GM23248 (cell line): ENCODE results near the gene MAGEB17. TPM values are rescaled to one million over a fixed set of nuclear protein-coding genes. Genes with fewer than 3 reads are reported as not detected.

Source experiments
- DNase-seq: peaks from one replicate; pipeline ENCODE4 v3.0.0-alpha.2; 2015
- H2AFZ ChIP-seq: fragments of 200-600 bp; sonication (generic); 2 replicates; pipeline ENCODE4 v1.6.1; 2016; ENCODE audit warnings: antibody characterized with exemption
- H3F3A ChIP-seq: fragments of 200-600 bp; sonication (generic); 2 replicates; pipeline ENCODE4 v1.6.1; 2016; ENCODE audit warnings: mild to moderate bottlenecking, antibody characterized with exemption, mixed run types; ENCODE audit not compliant: insufficient read depth
- H3K27ac ChIP-seq: fragments of 200-600 bp; sonication (generic); 2 replicates; pipeline ENCODE4 v1.5.1; 2016; ENCODE audit warnings: mild to moderate bottlenecking
- H3K27me3 ChIP-seq: fragments of 200-600 bp; sonication (generic); replicated peaks from 2 replicates; pipeline ENCODE4 v1.6.1; 2016; ENCODE audit warnings: mild to moderate bottlenecking; ENCODE audit not compliant: insufficient read depth
- H3K36me3 ChIP-seq: fragments of 200-600 bp; sonication (generic); 2 replicates; pipeline ENCODE4 v1.6.1; 2016; ENCODE audit warnings: low read depth, mild to moderate bottlenecking
- H3K4me1 ChIP-seq: fragments of 200-600 bp; sonication (generic); 2 replicates; pipeline ENCODE4 v1.6.1; 2016; ENCODE audit warnings: mild to moderate bottlenecking; ENCODE audit not compliant: insufficient read depth
- H3K4me2 ChIP-seq: fragments of 200-600 bp; sonication (generic); one replicate; pipeline ENCODE4 v1.6.1; 2016; ENCODE audit warnings: mild to moderate bottlenecking; ENCODE audit not compliant: unreplicated experiment
- H3K4me3 ChIP-seq: fragments of 200-600 bp; sonication (generic); 2 replicates; pipeline ENCODE4 v1.5.1; 2016; ENCODE audit warnings: mild to moderate bottlenecking
- H3K79me2 ChIP-seq: fragments of 200-600 bp; sonication (generic); 2 replicates; pipeline ENCODE4 v1.6.1; 2016; ENCODE audit warnings: mild to moderate bottlenecking; ENCODE audit not compliant: insufficient read depth
- H3K9ac ChIP-seq: fragments of 200-600 bp; sonication (generic); 2 replicates; pipeline ENCODE4 v1.6.1; 2016; ENCODE audit warnings: mild to moderate bottlenecking
- H3K9me2 ChIP-seq: fragments of 200-600 bp; sonication (generic); 2 replicates; pipeline ENCODE4 v1.6.1; 2016; ENCODE audit warnings: mixed run types, mild to moderate bottlenecking, moderate library complexity; ENCODE audit not compliant: insufficient read depth
- H3K9me3 ChIP-seq: fragments of 200-600 bp; sonication (generic); one replicate; pipeline ENCODE4 v1.6.1; 2017; ENCODE audit warnings: low read depth
- H4K20me1 ChIP-seq: fragments of 200-600 bp; sonication (generic); 2 replicates; pipeline ENCODE4 v1.6.0; 2016; ENCODE audit not compliant: insufficient read depth
- EZH2 ChIP-seq: fragments of 200-600 bp; sonication (generic); IDR thresholded peaks from 2 replicates; pipeline ENCODE4 v1.6.1; 2018; ENCODE audit warnings: antibody characterized with exemption, mild to moderate bottlenecking; ENCODE audit not compliant: insufficient read depth, poor library complexity, severe bottlenecking
- EZH2phosphoT487 ChIP-seq: fragments of 200-600 bp; sonication (generic); IDR thresholded peaks from 2 replicates; pipeline ENCODE4 v1.6.1; 2018; ENCODE audit warnings: antibody characterized with exemption, moderate library complexity, mild to moderate bottlenecking, low read depth; ENCODE audit not compliant: insufficient read depth
- WGBS, 2 experiments: methylation state at CpG; one replicate each; pipeline ENCODE4 v1.1.6; 2015 to 2017; ENCODE audit warnings: low lambda C conversion rate in 2 of 2, low coverage in 1 of 2; ENCODE audit errors: missing lambda C conversion rate in 2 of 2; 5-methylcytosine and 5-hydroxymethylcytosine counted together
- in situ Hi-C: fragments of 300-500 bp; cut with MboI; formaldehyde crosslinking; loops from 2 replicates; pipeline ENCODE4 v1.15.0; 2020
- polyA plus RNA-seq: library from polyadenylated mRNA; unstranded; fragments of >200 nt; fragmentation: Nextera tagmentation; extraction: Ambion mirVana; gene quantifications from 2 replicates; pipeline ENCODE4 v1.2.1, GENCODE V29; 2016
- total RNA-seq: library from RNA; depleted of rRNA; stranded (reverse); fragments of >200 nt; shearing (Covaris generic); gene quantifications from 2 replicates; pipeline ENCODE4 v1.2.3, GENCODE V29; 2014

MAGEB17 gene
- total and polyA plus RNA-seq, 2 experiments from 2014 or later = not detected

DNA sequence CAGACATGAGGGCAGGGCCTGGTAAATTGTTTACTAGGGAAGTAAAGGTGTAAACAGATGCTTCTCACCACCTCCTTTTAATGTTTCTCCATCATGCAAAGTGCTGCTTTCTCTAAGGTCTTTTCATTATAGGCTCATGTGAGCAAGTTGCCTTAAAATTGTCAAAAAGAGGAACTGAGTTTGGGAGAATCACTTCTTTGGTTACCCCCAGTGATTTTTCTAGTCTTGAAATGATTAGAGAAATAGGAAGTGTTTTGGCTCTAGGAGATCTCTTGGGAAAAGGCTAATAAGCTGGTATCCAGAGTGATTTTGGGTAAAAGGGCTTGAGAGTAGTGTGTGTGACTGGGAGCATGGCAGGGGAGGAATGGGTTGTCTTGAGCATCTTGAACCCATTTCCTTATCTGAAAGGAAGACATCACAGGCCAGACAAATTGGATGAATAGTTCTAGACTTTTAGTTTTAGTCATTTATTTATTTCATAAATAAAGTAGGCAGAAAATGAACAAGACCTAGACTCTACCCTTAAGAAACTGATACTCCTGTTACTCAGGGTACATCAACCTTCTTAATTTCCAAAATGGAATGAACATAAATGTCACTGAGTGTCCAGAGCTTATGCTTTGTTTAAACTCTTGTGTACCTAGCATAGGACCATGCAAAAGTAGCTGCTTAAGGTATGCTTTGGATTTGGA, 29.7 kb upstream of the MAGEB17 start:
- H3K27me3 ChIP-seq = no peaks in the 10 kb centered on the region
- H3K9me3 ChIP-seq = no peaks in the 10 kb centered on the region
- H3K4me2 ChIP-seq = no peak overlapping the region

DNA sequence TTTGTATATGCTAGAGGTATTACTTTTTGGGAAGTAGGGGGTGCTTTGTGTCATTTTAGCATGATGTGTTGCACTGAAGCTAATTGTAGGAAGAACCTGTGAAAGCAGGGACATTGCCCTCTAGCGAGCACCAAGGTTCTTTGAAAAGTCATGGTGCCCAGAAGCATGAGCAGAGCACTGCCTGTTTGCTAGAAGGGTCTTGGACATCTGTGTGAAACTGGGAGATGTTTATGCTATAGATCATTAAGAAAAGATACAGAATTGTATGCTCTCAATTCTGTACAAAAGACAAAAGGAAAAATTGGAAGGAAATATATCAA, 29.2 kb upstream of the MAGEB17 start:
- Histone ChIP-seq H3K4me3 (no peak overlapping the region), H3F3A (no peaks in the 10 kb centered on the region), H3K9ac (no peak overlapping the region), H3K27me3 (no peaks in the 10 kb centered on the region), H3K9me2 (no peaks in the 10 kb centered on the region), H4K20me1 (no peaks in the 10 kb centered on the region), H3K4me1 (no peaks in the 10 kb centered on the region), H3K4me2 (no peak overlapping the region), H3K79me2 (no peaks in the 10 kb centered on the region), H3K9me3 (no peaks in the 10 kb centered on the region), H3K27ac (no peak overlapping the region), H2AFZ (no peak overlapping the region), H3K36me3 (no peaks in the 10 kb centered on the region)
- DNase-seq = no peak
- TF ChIP-seq EZH2phosphoT487 = no peak
- TF ChIP-seq EZH2 = no peak
- in situ Hi-C loops = no loop called here
- 80 to 90% methylated on average over 1 of the region's 1 CpG for WGBS, 2 experiments

More for the DNA sequence above, 29.7 kb upstream of the MAGEB17 start:
- no peaks in the 10 kb centered on the region for H3K36me3 ChIP-seq
- H3K4me1 ChIP-seq = no peaks in the 10 kb centered on the region
- in situ Hi-C loops = no loop called here
- H3F3A ChIP-seq = no peaks in the 10 kb centered on the region
- no peak overlapping the region for H3K27ac ChIP-seq
- H4K20me1 ChIP-seq = no peaks in the 10 kb centered on the region
- H2AFZ ChIP-seq = no peak overlapping the region
- no peak overlapping the region for H3K4me3 ChIP-seq
- H3K9me2 ChIP-seq = no peaks in the 10 kb centered on the region
- no peak for DNase-seq
- no peaks in the 10 kb centered on the region for H3K79me2 ChIP-seq
- TF ChIP-seq EZH2 = no peak
- no peak for TF ChIP-seq EZH2phosphoT487
- H3K9ac ChIP-seq = no peak overlapping the region

DNA sequence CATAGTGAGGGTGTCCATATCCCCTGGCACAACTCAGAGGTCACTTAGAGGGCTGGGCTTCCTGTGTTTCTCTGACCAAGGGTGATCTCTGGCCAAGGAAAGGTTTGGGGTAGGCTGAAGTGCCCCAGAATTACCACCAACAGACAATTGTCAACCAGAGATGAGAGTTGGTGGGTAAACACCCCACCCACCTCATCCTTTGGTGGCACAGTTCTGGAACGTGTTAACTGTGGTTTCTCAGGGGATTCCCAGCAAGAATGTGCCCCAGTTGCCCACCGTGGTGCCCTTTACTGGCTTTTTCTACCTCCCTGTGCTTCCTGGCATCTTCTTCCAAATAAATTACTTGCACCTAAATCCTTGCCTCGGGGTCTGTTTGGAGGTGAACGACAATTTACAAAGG, 26.8 kb upstream of the MAGEB17 start:
- no peaks in the 10 kb centered on the region for H3K9me2 ChIP-seq
- H3K27me3 ChIP-seq = no peaks in the 10 kb centered on the region
- no peaks in the 10 kb centered on the region for H3K9me3 ChIP-seq
- H3K27ac ChIP-seq = no peak overlapping the region
- H3K36me3 ChIP-seq = no peaks in the 10 kb centered on the region
- TF ChIP-seq EZH2 (no peak), EZH2phosphoT487 (no peak)
- H3K4me3 ChIP-seq = no peak overlapping the region
- H3K4me2 ChIP-seq = no peak overlapping the region
- DNase-seq = no peak
- WGBS, 2 experiments = 39 to 43% methylated on average over 3 to 4 of the region's 4 CpGs
- no peaks in the 10 kb centered on the region for H3K4me1 ChIP-seq
- no peaks in the 10 kb centered on the region for H3F3A ChIP-seq
- in situ Hi-C loops = no loop called here
- H2AFZ ChIP-seq = no peak overlapping the region
- no peaks in the 10 kb centered on the region for H4K20me1 ChIP-seq
- H3K9ac ChIP-seq = no peak overlapping the region
- H3K79me2 ChIP-seq = no peaks in the 10 kb centered on the region

DNA sequence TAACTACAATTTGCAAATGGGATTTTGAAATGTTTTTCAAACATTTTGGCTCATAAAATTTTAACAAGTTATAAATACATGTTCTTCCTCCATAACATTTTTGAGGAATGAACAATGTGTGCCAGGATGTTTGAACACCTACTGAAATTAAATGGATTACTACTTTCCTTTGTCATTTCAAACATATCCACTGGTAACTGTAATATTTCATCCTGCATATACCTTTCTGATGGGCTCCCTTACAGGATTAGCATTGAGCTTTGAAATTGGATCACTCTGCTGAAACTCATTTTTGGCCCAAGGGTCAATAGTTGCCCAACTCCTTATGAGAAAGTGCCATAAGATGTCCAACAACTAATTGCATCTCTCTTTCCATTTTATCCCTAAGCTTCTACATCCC, 26.3 kb upstream of the MAGEB17 start:
- no peak overlapping the region for H3K4me2 ChIP-seq
- H3K27ac ChIP-seq = no peak overlapping the region
- H3K9ac ChIP-seq = no peak overlapping the region
- H3F3A ChIP-seq = no peaks in the 10 kb centered on the region
- DNase-seq = no peak
- in situ Hi-C loops = no loop called here
- H3K4me1 ChIP-seq = no peaks in the 10 kb centered on the region
- H3K36me3 ChIP-seq = no peaks in the 10 kb centered on the region
- no peaks in the 10 kb centered on the region for H3K9me3 ChIP-seq
- TF ChIP-seq EZH2 = no peak
- TF ChIP-seq EZH2phosphoT487 = no peak
- H3K27me3 ChIP-seq = no peaks in the 10 kb centered on the region
- H3K9me2 ChIP-seq = no peaks in the 10 kb centered on the region
- H3K4me3 ChIP-seq = no peak overlapping the region
- no peak overlapping the region for H2AFZ ChIP-seq
- H3K79me2 ChIP-seq = no peaks in the 10 kb centered on the region
- no peaks in the 10 kb centered on the region for H4K20me1 ChIP-seq

DNA sequence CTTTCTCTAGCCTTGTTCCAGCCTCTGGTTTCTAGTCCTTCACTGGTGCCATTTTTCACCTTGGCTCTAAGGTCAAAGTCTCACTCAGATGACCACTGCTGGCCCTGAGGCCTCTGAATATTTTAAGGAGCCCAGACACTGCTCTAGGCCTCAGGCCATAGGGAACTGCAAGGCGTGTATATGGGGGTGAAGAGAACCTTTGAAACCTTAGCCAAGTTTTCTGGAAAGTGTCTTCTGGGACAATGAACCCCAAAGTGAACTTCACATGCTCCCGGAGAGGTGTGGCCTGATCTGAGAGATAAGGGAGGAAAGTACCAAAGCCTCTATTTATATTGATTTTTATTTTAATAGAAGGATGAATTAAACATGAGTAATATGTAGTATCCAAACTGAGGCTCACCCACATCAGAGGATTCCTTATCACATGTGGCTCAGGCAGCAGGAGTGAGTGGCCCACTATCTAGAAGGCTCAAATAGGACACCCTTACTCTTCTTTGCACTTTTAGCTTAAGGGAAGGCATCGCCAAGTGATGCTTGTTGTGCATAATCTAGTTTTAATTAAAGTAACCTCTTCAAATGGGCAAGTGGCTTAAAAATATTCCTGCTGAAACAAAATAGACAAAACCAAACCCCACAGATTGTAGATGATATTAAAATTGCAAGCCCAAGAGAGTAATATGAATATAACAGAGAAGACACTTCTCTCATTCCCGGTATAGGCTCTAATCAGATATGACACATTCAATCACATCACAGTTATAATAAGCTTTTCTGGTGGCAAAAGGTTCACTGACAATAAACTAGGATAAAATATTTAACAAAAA, 25.6 kb upstream of the MAGEB17 start:
- Histone ChIP-seq H3K9ac (no peak overlapping the region), H3K4me3 (no peak overlapping the region), H4K20me1 (no peaks in the 10 kb centered on the region), H3K27me3 (no peaks in the 10 kb centered on the region), H3K27ac (no peak overlapping the region), H3K36me3 (no peaks in the 10 kb centered on the region), H3K4me2 (no peak overlapping the region), H3K79me2 (no peaks in the 10 kb centered on the region), H3K4me1 (no peaks in the 10 kb centered on the region), H3K9me2 (no peaks in the 10 kb centered on the region), H3F3A (no peaks in the 10 kb centered on the region), H2AFZ (no peak overlapping the region), H3K9me3 (no peaks in the 10 kb centered on the region)
- no peak for DNase-seq
- TF ChIP-seq EZH2 = no peak
- TF ChIP-seq EZH2phosphoT487 = no peak
- in situ Hi-C loops = no loop called here
- 78 to 80% methylated on average over 4 of the region's 4 CpGs for WGBS, 2 experiments
